GM18511 (cell line): ENCODE results near the gene ARHGAP45.
"Not testable (repeated sequence)": the region's sequence is repeated elsewhere in the genome, so short reads cannot be mapped to it uniquely, and the experiment has no call there.

Experiments
- ATAC-seq: cut with Tn5 transposase; IDR thresholded peaks from one replicate; pipeline ENCODE4 v1.9.1; 2021; ENCODE audit warnings: mild to moderate bottlenecking, moderate library complexity; ENCODE audit not compliant: unreplicated experiment

ARHGAP45 gene

DNA sequence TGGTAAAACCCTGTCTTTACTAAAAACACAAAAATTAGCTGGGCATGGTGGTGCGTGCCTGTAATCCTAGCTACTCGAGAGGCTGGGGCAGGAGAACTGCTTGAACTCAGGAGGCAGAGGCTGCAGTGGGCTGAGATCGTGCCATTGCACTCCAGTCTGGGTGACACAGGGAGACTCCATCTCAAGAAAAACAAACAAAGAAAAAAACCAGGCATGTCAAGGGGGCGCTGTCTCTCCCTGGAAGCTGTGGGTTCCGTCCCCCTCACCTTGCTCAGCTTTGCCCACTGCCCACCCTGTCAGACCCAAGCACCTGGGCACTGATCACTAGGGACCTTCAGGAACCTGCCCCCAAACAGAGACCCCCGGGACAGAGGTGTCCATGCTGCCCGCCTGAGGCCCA is 62.1 kb downstream of the ARHGAP45 start:
- not testable (repeated sequence) for ATAC-seq

DNA sequence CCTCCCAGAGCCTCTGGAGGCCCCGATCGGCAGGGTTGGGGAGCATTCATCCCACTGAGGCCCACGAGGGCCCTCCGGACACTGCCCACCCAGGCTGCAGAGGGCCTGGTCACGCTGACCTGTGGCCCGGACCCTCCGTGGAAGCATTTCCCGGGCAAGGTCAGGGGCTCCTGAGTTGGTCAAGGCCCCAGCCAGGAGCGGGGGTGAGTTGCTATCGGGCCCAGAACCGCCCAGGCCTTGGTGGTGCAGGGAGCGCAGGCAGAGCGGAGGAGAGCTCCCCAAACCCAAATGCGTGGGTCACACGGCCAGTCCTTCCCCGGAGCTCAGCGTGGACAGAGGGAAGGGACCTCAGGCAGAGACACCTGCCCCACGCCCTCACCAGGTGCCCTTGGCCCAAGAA is 62.6 kb downstream of the ARHGAP45 start:
- ATAC-seq, result no peak

DNA sequence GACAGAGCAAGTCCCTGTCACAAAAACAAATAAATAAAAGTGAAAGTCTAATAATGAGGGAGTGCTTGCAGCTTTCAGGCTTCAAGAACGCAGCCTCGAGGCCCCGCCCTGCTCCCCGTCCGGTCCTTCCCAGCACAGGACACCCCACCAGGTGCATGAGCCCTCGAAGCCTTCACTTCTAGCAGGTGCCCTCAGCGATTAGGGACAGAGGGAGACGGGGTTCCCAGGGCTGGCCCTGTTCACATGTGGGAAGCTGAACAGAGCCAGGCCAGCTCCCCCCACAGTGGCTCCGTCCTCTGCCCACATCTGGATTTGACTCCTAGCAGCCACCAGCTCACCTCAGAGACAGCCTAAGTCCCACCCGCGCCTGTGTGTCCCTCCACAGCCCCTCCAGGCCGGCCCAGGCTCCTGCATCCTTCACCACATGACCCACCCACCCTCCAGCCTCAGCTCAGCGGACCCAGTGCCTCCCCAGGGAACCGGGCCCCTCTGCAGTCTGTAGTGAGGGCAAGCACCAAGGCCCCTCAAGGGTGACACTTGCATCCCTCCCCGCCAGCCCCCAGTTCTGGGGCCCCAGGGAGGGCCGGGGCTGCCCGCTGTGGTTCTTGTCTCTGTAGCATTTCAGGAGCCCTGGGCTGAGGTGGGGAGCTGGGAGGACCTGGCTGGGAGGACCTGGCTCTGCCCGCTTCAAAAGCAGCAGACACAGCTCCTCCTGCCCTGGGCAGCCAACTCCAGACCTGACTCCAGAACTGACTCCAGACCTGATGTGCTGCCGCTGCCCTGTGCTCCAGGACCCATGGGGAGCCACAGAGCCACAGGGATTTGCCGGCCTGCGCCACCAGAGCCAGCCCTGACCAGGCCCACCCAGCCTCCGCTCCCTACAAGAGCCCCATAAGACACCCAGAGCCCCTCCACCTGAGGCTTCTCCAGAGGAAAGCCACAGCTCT is 64.1 kb downstream of the ARHGAP45 start:
- ATAC-seq, result peak; percentile 13

DNA sequence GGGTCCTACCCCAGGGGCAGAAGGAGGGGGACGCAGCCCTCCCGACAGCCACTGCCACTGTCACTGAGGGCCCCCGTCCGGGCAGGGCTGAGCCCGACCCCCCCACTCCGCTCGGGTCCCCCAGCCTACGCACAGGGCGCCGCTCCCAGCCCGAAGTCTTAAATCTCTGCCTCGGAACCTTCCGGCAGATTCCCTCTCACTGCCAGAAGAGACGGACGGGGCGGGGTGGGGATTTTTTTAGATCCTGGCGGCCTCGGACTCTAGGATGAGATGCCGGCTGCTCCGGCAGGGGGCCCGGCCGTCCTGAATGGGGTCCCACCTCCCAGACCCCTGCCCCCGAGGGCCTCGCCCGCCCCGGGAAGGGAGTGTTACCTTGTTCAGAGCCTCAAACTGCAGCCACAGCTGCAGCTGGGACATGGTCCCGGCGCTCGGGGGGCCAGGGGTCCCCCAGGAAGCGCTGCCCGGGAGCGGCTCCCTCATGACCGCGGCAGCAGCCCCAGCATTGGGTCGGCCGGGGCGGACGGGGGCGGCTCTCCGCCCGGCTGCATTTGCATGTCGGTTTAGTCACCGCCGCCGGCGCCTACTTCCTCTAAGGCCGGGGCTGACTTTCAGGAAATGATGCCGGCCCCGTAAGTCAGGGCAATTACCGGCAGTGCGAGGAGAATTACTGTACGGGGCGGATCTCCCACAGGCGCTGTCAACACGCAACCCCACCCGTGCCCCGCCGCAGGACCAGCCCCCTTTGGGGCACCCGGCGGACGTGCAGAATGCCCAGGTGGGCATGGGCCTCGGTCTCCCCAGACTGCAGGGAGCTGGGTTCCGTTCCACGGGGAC is 65.0 kb downstream of the ARHGAP45 start:
- peak; percentile 60 for ATAC-seq

DNA sequence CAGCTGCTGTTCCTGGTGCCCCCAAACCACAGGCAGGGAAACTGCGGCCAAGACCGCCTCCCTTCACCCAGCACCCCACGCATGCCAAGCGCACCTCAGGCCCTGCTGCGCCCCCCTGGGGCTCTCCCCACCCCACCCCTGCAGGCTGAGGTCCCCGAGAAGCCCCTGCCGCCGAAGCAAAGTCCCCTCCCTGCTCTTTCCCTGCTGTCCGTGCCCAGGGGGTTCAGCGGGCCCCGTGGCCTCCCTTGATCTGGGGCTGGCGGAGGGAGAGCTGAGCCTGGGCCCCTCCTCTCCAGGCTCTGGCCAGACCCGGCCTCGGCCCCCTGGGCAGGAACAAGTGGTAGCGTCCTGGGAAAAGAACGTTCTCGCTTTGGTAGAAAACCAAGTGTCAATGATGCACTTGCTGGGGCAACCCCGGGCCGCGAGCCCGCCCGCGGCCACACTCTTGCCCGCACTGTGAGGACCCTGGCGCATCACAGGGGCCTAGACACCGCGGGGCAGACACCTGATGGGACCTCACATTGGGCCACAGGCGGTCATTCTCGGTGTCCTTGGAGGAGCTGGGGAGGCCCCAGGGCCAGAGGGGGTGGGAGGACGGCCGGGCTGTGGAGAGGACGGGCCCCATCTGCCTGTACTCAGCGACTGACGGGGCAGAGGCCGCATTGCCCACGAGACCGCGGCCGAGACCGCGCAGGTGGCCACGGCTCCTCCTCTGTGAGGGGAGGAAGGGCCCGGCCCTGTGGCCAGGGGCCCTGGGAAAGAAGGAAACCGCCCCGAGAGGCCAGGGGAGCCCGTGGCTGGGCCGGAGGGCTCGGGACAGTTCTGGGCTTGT is 65.8 kb downstream of the ARHGAP45 start:
- ATAC-seq, result peak; percentile 14

DNA sequence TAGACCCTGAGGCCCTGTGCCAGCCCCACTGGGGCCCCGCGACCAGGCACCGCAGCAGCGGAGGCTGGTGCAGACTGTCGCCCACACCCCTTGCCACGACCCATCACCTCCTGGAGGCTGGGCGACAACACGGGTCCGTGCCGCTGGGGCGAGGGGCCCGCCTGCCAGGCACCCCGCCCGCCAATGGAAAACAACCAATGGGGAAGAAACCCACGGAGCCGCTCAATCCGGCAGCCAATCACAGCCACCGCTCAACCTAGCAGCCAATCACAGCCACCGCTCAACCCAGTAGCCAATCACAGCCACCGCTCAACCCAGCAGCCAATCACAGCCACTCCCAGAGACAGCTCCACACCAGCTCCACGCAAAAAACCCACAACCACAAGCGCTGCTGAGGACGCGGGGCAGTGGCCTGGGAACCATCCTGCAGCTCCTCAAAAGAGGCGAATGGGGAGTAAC is 66.5 kb downstream of the ARHGAP45 start:
- no peak for ATAC-seq

DNA sequence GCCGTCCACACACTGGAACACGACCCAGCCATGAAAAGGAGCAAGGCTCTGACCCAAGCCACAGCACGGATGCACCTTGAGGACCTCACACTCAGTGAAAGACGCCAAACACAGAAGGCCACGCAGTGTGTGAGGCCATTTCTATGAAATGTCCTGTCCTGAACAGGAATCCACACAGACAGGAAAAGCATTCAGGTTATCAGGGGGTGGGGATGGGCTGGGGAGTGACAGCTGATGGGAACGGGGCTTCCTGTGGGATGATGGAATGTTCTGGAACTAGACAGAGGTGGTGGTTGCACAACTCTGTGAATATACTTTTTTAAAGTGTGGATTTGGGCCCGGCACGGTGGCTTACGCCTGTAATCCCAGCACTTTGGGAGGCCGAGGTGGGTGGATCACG is 67.5 kb downstream of the ARHGAP45 start:
- ATAC-seq, result no peak

DNA sequence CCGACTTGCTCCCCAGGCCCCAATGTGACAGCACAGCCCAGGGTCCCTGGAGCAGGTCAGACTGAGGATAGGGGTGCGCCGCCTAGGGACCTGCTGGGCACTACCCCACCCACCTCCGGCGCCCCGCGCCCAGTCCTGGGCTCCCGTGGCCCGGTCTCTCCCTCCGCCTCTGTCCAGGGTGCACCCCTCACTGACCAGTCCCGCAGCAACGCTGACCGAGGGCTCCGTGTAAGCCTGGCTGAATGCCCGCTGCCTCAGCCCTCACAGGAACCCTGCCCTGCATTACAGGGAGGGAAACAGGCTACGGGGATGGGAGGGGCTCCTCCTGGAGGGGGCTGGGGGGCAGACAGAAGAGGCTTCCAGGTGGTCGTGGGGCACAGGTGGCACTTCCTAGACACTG is 68.5 kb downstream of the ARHGAP45 start:
- no peak for ATAC-seq

DNA sequence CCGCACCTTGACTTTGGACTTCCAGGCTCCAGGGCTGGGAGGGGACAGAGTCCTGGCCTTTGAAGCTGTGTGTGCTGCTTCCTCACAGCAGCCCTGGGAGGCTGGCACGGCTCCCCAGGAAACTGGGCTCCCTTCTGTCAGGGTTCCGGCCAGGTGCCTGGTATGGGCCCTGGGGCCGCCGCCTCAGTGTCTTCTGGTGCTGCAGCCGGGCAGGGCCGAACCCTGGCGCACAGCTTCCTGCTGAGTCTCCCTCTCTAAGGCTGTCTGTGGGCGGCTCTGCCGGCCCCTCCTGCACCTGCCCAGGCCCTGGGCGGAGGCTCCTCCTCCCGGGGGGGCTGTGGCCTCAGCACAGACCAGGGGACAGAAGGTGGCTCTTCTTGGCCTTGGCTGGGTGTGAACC is 69.2 kb downstream of the ARHGAP45 start:
- no peak for ATAC-seq
